Measurements from ENCODE around the gene NBAS. TPM values are rescaled to one million over a fixed set of nuclear protein-coding genes. Genes with fewer than 3 reads are reported as not detected.

NBAS gene
- total and polyA plus RNA-seq, 2 donors (not counting 1 experiment from before 2014, with no cell fraction given): 27.0 to 124 TPM

GRCh38 chr2:15206419-15206818 is 354.7 kb downstream of the NBAS start:
- Histone ChIP-seq H3K4me2 (ENCODE audit: extremely low read depth, insufficient read depth, low read length) (no peak overlapping the region), H3K4me3 (replicated peaks in 1 of 4; ENCODE audit: control extremely low read depth in 1 of 4, insufficient read depth in 1 of 4, low read depth in 3 of 4, low read length in 4 of 4) (no peak overlapping the region), H3K4me1 (ENCODE audit: control insufficient read depth, extremely low read depth, insufficient read depth, low read length) (no peaks in the 10 kb centered on the region), H3K9ac (ENCODE audit: insufficient read depth, low read length) (no peak overlapping the region), H2AFZ (ENCODE audit: low read length) (no peak overlapping the region), H4K20me1 (ENCODE audit: control insufficient read depth, extremely low read depth, insufficient read depth, low read length) (no peaks in the 10 kb centered on the region), H3K79me2 (ENCODE audit: control insufficient read depth, insufficient read depth, low read length) (no peaks in the 10 kb centered on the region), H3K27me3 (ENCODE audit: control insufficient read depth, insufficient read depth, low read length) (no peaks in the 10 kb centered on the region), H3K27ac (ENCODE audit: insufficient read depth, low read length) (no peak overlapping the region), H3K9me3 (ENCODE audit: control insufficient read depth, insufficient read depth, low read depth, low read length) (no peaks in the 10 kb centered on the region), H3K36me3 (ENCODE audit: control insufficient read depth, insufficient read depth, low read length) (no peaks in the 10 kb centered on the region)
- no peak for TF ChIP-seq EZH2 (IDR thresholded peaks at IDR 0.05; ENCODE audit: low read length, missing control alignments)
- TF ChIP-seq CTCF (conservative IDR thresholded peaks at IDR 0.05 in 1 of 2, IDR thresholded peaks at IDR 0.05 in 1 of 2; ENCODE audit: low read depth in 1 of 2, low read length in 2 of 2): no peak
- no peak for DNase-seq (ENCODE audit: low read depth in 2 of 2)

GRCh38 chr2:15205562-15205961 is 355.6 kb downstream of the NBAS start:
- Histone ChIP-seq H3K79me2 (ENCODE audit: control insufficient read depth, insufficient read depth, low read length) (no peaks in the 10 kb centered on the region), H3K36me3 (ENCODE audit: control insufficient read depth, insufficient read depth, low read length) (no peaks in the 10 kb centered on the region), H3K4me1 (ENCODE audit: control insufficient read depth, extremely low read depth, insufficient read depth, low read length) (no peaks in the 10 kb centered on the region), H3K4me3 (replicated peaks in 1 of 4; ENCODE audit: control extremely low read depth in 1 of 4, insufficient read depth in 1 of 4, low read depth in 3 of 4, low read length in 4 of 4) (no peak overlapping the region), H3K27ac (ENCODE audit: insufficient read depth, low read length) (no peak overlapping the region), H2AFZ (ENCODE audit: low read length) (no peak overlapping the region), H4K20me1 (ENCODE audit: control insufficient read depth, extremely low read depth, insufficient read depth, low read length) (no peaks in the 10 kb centered on the region), H3K27me3 (ENCODE audit: control insufficient read depth, insufficient read depth, low read length) (no peaks in the 10 kb centered on the region), H3K9me3 (ENCODE audit: control insufficient read depth, insufficient read depth, low read depth, low read length) (no peaks in the 10 kb centered on the region), H3K4me2 (ENCODE audit: extremely low read depth, insufficient read depth, low read length) (no peak overlapping the region), H3K9ac (ENCODE audit: insufficient read depth, low read length) (no peak overlapping the region)
- TF ChIP-seq CTCF (conservative IDR thresholded peaks at IDR 0.05 in 1 of 2, IDR thresholded peaks at IDR 0.05 in 1 of 2; ENCODE audit: low read depth in 1 of 2, low read length in 2 of 2) (no peak), EZH2 (IDR thresholded peaks at IDR 0.05; ENCODE audit: low read length, missing control alignments) (no peak)
- no peak for DNase-seq (ENCODE audit: low read depth in 2 of 2)

GRCh38 chr2:15201009-15201408 is 360.1 kb downstream of the NBAS start:
- TF ChIP-seq CTCF (conservative IDR thresholded peaks at IDR 0.05 in 1 of 2, IDR thresholded peaks at IDR 0.05 in 1 of 2; ENCODE audit: low read depth in 1 of 2, low read length in 2 of 2) (no peak), EZH2 (IDR thresholded peaks at IDR 0.05; ENCODE audit: low read length, missing control alignments) (no peak)
- no peak overlapping the region for H3K4me2 ChIP-seq (ENCODE audit: extremely low read depth, insufficient read depth, low read length)
- no peaks in the 10 kb centered on the region for H3K36me3 ChIP-seq (ENCODE audit: control insufficient read depth, insufficient read depth, low read length)
- no peak overlapping the region for H3K4me3 ChIP-seq (replicated peaks in 1 of 4; ENCODE audit: control extremely low read depth in 1 of 4, insufficient read depth in 1 of 4, low read depth in 3 of 4, low read length in 4 of 4)
- no peaks in the 10 kb centered on the region for H3K9me3 ChIP-seq (ENCODE audit: control insufficient read depth, insufficient read depth, low read depth, low read length)
- DNase-seq (ENCODE audit: low read depth in 2 of 2): no peak
- no peaks in the 10 kb centered on the region for H4K20me1 ChIP-seq (ENCODE audit: control insufficient read depth, extremely low read depth, insufficient read depth, low read length)
- H3K9ac ChIP-seq (ENCODE audit: insufficient read depth, low read length): no peak overlapping the region
- H3K79me2 ChIP-seq (ENCODE audit: control insufficient read depth, insufficient read depth, low read length): no peaks in the 10 kb centered on the region
- H3K4me1 ChIP-seq (ENCODE audit: control insufficient read depth, extremely low read depth, insufficient read depth, low read length): no peaks in the 10 kb centered on the region
- no peak overlapping the region for H2AFZ ChIP-seq (ENCODE audit: low read length)
- H3K27me3 ChIP-seq (ENCODE audit: control insufficient read depth, insufficient read depth, low read length): no peaks in the 10 kb centered on the region
- H3K27ac ChIP-seq (ENCODE audit: insufficient read depth, low read length): no peak overlapping the region
